Panc1 (cell line): Measurements from ENCODE around the gene FAM50B.

ENCODE experiments used
- CTCF ChIP-seq: fragments of 450-650 bp; IDR thresholded peaks from 2 replicates; pipeline ENCODE4 v1.5.1; 2017; ENCODE audit warnings: mild to moderate bottlenecking
- POLR2AphosphoS5 ChIP-seq: IDR thresholded peaks from 2 replicates; pipeline ENCODE4 v1.6.1; 2012; ENCODE audit warnings: mild to moderate bottlenecking, low read depth, low read length, moderate library complexity
- REST ChIP-seq, 2 experiments: IDR thresholded peaks; 2 replicates each; pipeline ENCODE4 v1.6.1; 2011 to 2012; ENCODE audit warnings: low read depth in 2 of 2, control low read depth in 1 of 2, low read length in 1 of 2, mild to moderate bottlenecking in 1 of 2, moderate library complexity in 1 of 2; ENCODE audit not compliant: insufficient read depth in 1 of 2

- TF ChIP-seq CTCF, result no peak
- no peak for TF ChIP-seq POLR2AphosphoS5
- TF ChIP-seq REST (IDR thresholded peaks at IDR 0.05; ENCODE audit: insufficient read depth in 1 of 2, low read depth in 2 of 2, low read length in 1 of 2), result no peak
These were observed 24.9 kb downstream of the FAM50B start for GRCh38 chr6:3874069-3874468.
